Fibroblast of lung (primary cell): ENCODE data around the gene PFKP.

Experiments used
- EZH2 ChIP-seq: IDR thresholded peaks from 2 replicates; pipeline ENCODE4 v1.5.1; 2012; ENCODE audit warnings: low read length, control low read depth, mild to moderate bottlenecking; ENCODE audit errors: missing control alignments
- TF ChIP-seq, protein P1 (sequence below), 2 donors: IDR thresholded peaks in 1 of 2; conservative IDR thresholded peaks in 1 of 2; 1 replicate in 1 of 2; 2 replicates in 1 of 2; pipeline ENCODE4 v1.5.1; 2011 to 2012; ENCODE audit warnings: low read length in 2 of 2, control low read depth in 1 of 2, inconsistent platforms in 1 of 2, low read depth in 1 of 2, mild to moderate bottlenecking in 1 of 2

DNA sequence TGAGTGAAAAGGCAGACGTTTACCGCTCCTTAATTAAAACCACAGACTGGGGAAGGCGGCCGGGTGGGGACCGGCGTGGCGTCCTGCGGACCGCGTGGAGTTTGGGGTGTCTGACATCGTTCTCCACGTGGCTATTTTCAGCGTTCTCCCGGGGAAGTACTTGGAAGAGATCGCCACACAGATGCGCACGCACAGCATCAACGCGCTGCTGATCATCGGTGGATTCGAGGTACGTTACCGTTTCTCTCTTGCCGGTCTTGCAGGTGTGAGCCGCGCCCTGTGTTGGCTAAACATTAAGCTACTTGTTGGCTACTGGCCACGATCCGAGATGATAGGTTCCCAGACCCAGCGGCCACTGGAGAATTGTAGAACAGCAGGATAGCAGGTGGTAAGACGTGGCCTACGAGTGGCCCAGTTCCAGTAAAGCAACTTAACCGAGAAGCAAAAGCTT lies 51.3 kb downstream of the PFKP start:
- TF ChIP-seq, protein P1, sequence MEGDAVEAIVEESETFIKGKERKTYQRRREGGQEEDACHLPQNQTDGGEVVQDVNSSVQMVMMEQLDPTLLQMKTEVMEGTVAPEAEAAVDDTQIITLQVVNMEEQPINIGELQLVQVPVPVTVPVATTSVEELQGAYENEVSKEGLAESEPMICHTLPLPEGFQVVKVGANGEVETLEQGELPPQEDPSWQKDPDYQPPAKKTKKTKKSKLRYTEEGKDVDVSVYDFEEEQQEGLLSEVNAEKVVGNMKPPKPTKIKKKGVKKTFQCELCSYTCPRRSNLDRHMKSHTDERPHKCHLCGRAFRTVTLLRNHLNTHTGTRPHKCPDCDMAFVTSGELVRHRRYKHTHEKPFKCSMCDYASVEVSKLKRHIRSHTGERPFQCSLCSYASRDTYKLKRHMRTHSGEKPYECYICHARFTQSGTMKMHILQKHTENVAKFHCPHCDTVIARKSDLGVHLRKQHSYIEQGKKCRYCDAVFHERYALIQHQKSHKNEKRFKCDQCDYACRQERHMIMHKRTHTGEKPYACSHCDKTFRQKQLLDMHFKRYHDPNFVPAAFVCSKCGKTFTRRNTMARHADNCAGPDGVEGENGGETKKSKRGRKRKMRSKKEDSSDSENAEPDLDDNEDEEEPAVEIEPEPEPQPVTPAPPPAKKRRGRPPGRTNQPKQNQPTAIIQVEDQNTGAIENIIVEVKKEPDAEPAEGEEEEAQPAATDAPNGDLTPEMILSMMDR (conservative IDR thresholded peaks at IDR 0.05 in 1 of 2, IDR thresholded peaks at IDR 0.05 in 1 of 2; ENCODE audit: low read depth in 1 of 2, low read length in 2 of 2): no peak
- TF ChIP-seq EZH2: no peak
